PC-9 (cell line): ENCODE measurements around the gene PCDHGA12. TPM values are rescaled to one million over a fixed set of nuclear protein-coding genes. Genes with fewer than 3 reads are reported as not detected.
"Not testable (repeated sequence)": the region's sequence is repeated elsewhere in the genome, so short reads cannot be mapped to it uniquely, and the experiment has no call there.

Source experiments
- BruUV-seq: library from RNA; stranded (reverse); fragments of 400-500 nt; replicated peaks from 2 replicates; lab custom pipeline; 2021; lab: Mats Ljungman, UMichigan
- CTCF ChIA-PET: fragments of 300-600 bp; sonication (Branson Sonifier 250); formaldehyde crosslinking; loops from one replicate; lab custom pipeline; 2022; ENCODE audit warnings: antibody characterized with exemption; lab: Charles Lee
- POLR2A ChIA-PET: fragments of 300-600 bp; sonication (Branson Sonifier 250); formaldehyde crosslinking; loops from one replicate; lab custom pipeline; 2022; ENCODE audit warnings: antibody characterized with exemption; ENCODE audit not compliant: unreplicated experiment; lab: Charles Lee
- DNase-seq, 2 experiments: peaks; one replicate each; pipeline versions ENCODE4 v3.0.0 to v3.0.0-alpha.2; 2015 to 2022; ENCODE audit warnings: mixed read lengths in 1 of 2
- H2AFZ ChIP-seq: fragments of 200-600 bp; sonication (generic); 2 replicates; pipeline ENCODE4 v1.8.1; 2017; ENCODE audit warnings: antibody characterized with exemption
- H3F3A ChIP-seq: fragments of 200-600 bp; sonication (generic); 2 replicates; pipeline ENCODE4 v1.8.1; 2017; ENCODE audit warnings: antibody characterized with exemption, mild to moderate bottlenecking, low read depth; ENCODE audit not compliant: insufficient read depth
- H3K27ac ChIP-seq: fragments of 200-600 bp; sonication (generic); 2 replicates; pipeline ENCODE4 v1.6.1; 2016; ENCODE audit warnings: mixed run types
- H3K27me3 ChIP-seq: fragments of 200-600 bp; sonication (generic); 2 replicates; pipeline ENCODE4 v1.6.1; 2016; ENCODE audit warnings: low read depth, mixed run types; ENCODE audit not compliant: insufficient read depth
- H3K36me3 ChIP-seq: fragments of 200-600 bp; sonication (generic); 2 replicates; pipeline ENCODE4 v1.6.1; 2016; ENCODE audit warnings: low read depth, mixed run types
- H3K4me1 ChIP-seq: fragments of 200-600 bp; sonication (generic); replicated peaks from 2 replicates; pipeline ENCODE4 v1.6.1; 2016; ENCODE audit warnings: mixed run types; ENCODE audit not compliant: insufficient read depth
- H3K4me2 ChIP-seq: fragments of 200-600 bp; sonication (generic); 2 replicates; pipeline ENCODE4 v1.6.1; 2017; ENCODE audit warnings: mixed run types
- H3K4me3 ChIP-seq: fragments of 200-600 bp; sonication (generic); 2 replicates; pipeline ENCODE4 v1.6.1; 2016; ENCODE audit warnings: mixed run types
- H3K79me2 ChIP-seq: fragments of 200-600 bp; sonication (generic); 2 replicates; pipeline ENCODE4 v1.6.1; 2017; ENCODE audit warnings: low read depth, mixed run types
- H3K9me2 ChIP-seq: fragments of 200-600 bp; sonication (generic); 2 replicates; pipeline ENCODE4 v1.8.1; 2017; ENCODE audit warnings: mild to moderate bottlenecking; ENCODE audit not compliant: insufficient read depth
- H3K9me3 ChIP-seq: fragments of 200-600 bp; sonication (generic); 2 replicates; pipeline ENCODE4 v1.8.1; 2016; ENCODE audit warnings: low read depth; ENCODE audit not compliant: insufficient read depth
- H4K20me1 ChIP-seq: fragments of 200-600 bp; sonication (generic); 2 replicates; pipeline ENCODE4 v1.8.1; 2017; ENCODE audit not compliant: insufficient read depth
- EZH2 ChIP-seq: fragments of 200-600 bp; sonication (generic); IDR thresholded peaks from 2 replicates; pipeline ENCODE4 v1.8.0; 2017; ENCODE audit warnings: antibody characterized with exemption, low read depth
- intact Hi-C: fragments of 100-400 bp; cut with micrococcal nuclease; formaldehyde crosslinking; loops from one replicate; pipeline ENCODE4 v1.10.0; 2022; ENCODE audit not compliant: unreplicated experiment
- total RNA-seq: library from RNA; stranded (reverse); gene quantifications from 2 replicates; pipeline ENCODE4 v1.2.3, GENCODE V29; 2021
- TF ChIP-seq, protein P1 (sequence below): fragments of 200-600 bp; sonication (generic); conservative IDR thresholded peaks from 2 replicates; pipeline ENCODE4 v1.6.1; 2017; ENCODE audit warnings: mixed run types, antibody characterized with exemption, mild to moderate bottlenecking, moderate library complexity

Gene PCDHGA12
- total RNA-seq, 1 experiment from 2014 or later = not detected

DNA sequence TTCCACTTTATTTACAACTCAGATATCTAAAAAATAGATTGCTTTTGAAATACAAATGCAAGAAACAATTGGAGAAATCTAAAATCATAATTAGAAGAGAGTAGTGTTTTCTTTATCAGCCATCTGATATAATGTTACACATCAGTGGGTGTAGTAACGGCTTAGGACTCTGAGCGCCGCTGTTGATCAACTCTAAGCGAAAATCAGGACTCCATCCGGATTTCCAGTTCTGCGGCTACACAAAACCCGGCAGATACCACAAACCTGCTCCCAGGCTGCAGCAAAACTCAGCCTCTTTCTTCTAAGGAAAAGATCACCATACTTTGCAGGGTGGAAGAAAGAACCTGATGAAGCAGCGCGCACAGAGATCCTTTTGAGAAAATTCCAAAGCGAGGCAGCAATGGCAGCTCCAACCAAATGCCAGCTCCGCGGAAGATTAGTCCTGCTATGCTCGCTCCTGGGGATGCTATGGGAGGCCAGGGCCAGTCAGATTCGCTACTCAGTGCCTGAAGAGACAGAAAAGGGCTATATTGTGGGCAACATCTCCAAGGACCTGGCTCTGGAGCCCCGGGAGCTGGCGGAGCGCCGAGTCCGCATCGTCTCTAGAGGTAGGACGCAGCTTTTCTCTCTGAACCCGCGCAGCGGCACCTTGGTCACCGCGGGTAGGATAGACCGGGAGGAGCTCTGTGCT lies 27.6 kb upstream of the PCDHGA12 start, which contains the start of gene PCDHGA9:
TSS of gene PCDHGA9 (plus strand) at position 226 of the 691 bp plus-strand sequence. CDS start at position 401, 175 bp downstream.
- H3K79me2 ChIP-seq = no peaks in the 10 kb centered on the region
- intact Hi-C loops = no loop called here
- H3K36me3 ChIP-seq = no peaks in the 10 kb centered on the region
- no peak within 1 kb of the TSS for H3K27ac ChIP-seq
- H3K27me3 ChIP-seq = peaks cover 53% of the 10 kb centered on the region
- no peaks in the 10 kb centered on the region for H3K9me3 ChIP-seq
- no peak within 1 kb of the TSS for H2AFZ ChIP-seq
- no peaks in the 10 kb centered on the region for H3K9me2 ChIP-seq
- H3K4me1 ChIP-seq = no peaks in the 10 kb centered on the region
- ChIA-PET POLR2A (no interaction called here), CTCF (no interaction called here)
- H3K4me3 ChIP-seq = no peak within 1 kb of the TSS
- TF ChIP-seq, protein P1, sequence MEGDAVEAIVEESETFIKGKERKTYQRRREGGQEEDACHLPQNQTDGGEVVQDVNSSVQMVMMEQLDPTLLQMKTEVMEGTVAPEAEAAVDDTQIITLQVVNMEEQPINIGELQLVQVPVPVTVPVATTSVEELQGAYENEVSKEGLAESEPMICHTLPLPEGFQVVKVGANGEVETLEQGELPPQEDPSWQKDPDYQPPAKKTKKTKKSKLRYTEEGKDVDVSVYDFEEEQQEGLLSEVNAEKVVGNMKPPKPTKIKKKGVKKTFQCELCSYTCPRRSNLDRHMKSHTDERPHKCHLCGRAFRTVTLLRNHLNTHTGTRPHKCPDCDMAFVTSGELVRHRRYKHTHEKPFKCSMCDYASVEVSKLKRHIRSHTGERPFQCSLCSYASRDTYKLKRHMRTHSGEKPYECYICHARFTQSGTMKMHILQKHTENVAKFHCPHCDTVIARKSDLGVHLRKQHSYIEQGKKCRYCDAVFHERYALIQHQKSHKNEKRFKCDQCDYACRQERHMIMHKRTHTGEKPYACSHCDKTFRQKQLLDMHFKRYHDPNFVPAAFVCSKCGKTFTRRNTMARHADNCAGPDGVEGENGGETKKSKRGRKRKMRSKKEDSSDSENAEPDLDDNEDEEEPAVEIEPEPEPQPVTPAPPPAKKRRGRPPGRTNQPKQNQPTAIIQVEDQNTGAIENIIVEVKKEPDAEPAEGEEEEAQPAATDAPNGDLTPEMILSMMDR = peak; percentile 69
- TF ChIP-seq EZH2 = no peak
- peak in 1 of 2 experiments; percentile 10 for DNase-seq
- H4K20me1 ChIP-seq = no peaks in the 10 kb centered on the region
- no TSS peak for BruUV-seq
- no peaks in the 10 kb centered on the region for H3F3A ChIP-seq
- H3K4me2 ChIP-seq = 0 out of 2 replicates have a peak within 1 kb of the TSS, but pooled peaks have one; percentile 13

DNA sequence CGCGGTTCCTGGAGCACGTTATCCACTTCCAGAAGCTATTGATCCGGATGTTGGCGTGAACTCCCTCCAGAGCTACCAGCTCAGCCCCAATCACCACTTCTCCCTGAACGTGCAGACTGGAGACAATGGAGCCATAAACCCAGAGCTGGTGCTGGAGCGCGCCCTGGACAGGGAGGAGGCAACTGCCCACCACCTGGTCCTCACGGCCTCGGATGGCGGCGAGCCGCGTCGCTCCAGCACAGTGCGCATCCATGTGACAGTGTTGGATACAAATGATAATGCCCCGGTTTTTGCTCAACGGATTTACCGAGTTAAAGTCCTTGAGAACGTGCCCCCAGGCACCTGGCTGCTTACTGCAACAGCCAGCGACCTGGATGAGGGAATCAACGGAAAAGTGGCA lies 26.9 kb upstream of the PCDHGA12 start:
- TF ChIP-seq, protein P1 = no peak
- TF ChIP-seq EZH2 = no peak
- ChIA-PET CTCF (interaction anchor here (0.6 kb wide), 1 partner anchor 73 kb away, joined by 3 read pairs; the partner anchor contains the start of gene PCDHGA1), POLR2A (interaction anchor here (0.7 kb wide), 1 partner anchor 137 kb away, joined by 4 read pairs; no protein-coding TSS in a partner anchor)
- Histone ChIP-seq H4K20me1 (no peaks in the 10 kb centered on the region), H3K4me3 (no peak overlapping the region), H3K9me3 (no peaks in the 10 kb centered on the region), H3K27me3 (peaks cover 56% of the 10 kb centered on the region), H3K36me3 (no peaks in the 10 kb centered on the region), H3K4me2 (no peak overlapping the region), H2AFZ (no peak overlapping the region), H3K27ac (no peak overlapping the region), H3K9me2 (no peaks in the 10 kb centered on the region), H3K79me2 (no peaks in the 10 kb centered on the region), H3K4me1 (no peaks in the 10 kb centered on the region), H3F3A (no peaks in the 10 kb centered on the region)
- intact Hi-C loops = no loop called here
- BruUV-seq = no TSS peak
- DNase-seq = no peak

DNA sequence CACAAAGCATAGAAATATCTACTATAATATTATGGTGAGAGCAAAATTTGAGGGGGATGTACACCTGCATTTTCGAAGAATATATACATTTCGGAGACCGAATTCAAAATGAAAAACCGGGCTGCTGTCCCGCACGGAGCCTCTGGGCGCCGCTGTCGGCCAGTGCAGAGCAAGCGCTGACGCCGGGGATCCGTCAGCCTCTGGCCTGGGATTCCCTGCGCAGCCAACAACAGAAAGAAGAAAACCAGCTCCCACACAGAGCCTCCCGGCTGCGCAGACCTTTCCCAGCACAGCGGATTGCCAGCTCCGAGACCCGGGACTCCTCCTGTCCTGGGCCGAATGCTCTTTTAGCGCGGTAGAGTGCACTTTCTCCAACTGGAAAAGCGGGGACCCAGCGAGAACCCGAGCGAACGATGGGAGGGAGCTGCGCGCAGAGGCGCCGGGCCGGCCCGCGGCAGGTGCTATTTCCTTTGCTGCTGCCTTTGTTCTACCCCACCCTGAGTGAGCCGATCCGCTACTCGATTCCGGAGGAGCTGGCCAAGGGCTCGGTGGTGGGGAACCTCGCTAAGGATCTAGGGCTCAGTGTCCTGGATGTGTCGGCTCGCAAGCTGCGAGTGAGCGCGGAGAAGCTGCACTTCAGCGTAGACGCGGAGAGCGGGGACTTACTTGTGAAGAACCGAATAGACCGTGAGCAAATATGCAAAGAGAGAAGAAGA lies 22.4 kb upstream of the PCDHGA12 start, which contains the start of gene PCDHGB6:
TSS of gene PCDHGB6 (plus strand) at position 232 of the 716 bp plus-strand sequence. CDS start at position 414, 182 bp downstream.
- TF ChIP-seq, protein P1 = peak; percentile 59
- peak in 1 of 2 experiments; percentile 21 for DNase-seq
- H3K9me3 ChIP-seq, H3K4me2 ChIP-seq, H2AFZ ChIP-seq, H4K20me1 ChIP-seq, H3K4me3 ChIP-seq, H3K4me1 ChIP-seq, POLR2A ChIA-PET, BruUV-seq, H3K79me2 ChIP-seq, H3K27ac ChIP-seq, intact Hi-C loops, H3F3A ChIP-seq, H3K9me2 ChIP-seq, H3K36me3 ChIP-seq: not testable (repeated sequence)
- H3K27me3 ChIP-seq = peaks cover 37% of the 10 kb centered on the region; the same call in 1 of the 2 replicates
- CTCF ChIA-PET = interaction anchor here (0.6 to 1.7 kb wide), 2 partner anchors 153 to 156 kb away, joined by 4 to 5 read pairs; no protein-coding TSS in a partner anchor
